GM10248 (cell line): ENCODE data around the gene UBN2.

ENCODE experiments used
- CTCF ChIA-PET: fragments of 300-600 bp; sonication (Branson Sonifier 250); formaldehyde crosslinking; extraction: SDS; loops from one replicate; lab custom pipeline; 2021; ENCODE audit warnings: antibody characterized with exemption; lab: Yijun Ruan, JAX
- POLR2A ChIA-PET: fragments of 350-650 bp; sonication (Branson Sonifier 250); formaldehyde crosslinking; extraction: SDS; loops from one replicate; lab custom pipeline; 2020; ENCODE audit warnings: antibody characterized with exemption; lab: Yijun Ruan, JAX
- DNase-seq: peaks from one replicate; pipeline ENCODE4 v3.0.0; 2012; ENCODE audit errors: extremely low spot score
- CTCF ChIP-seq: IDR thresholded peaks from 2 replicates; pipeline ENCODE4 v1.5.1; 2012; ENCODE audit warnings: mild to moderate bottlenecking, low read depth; ENCODE audit errors: extremely low read depth, missing control alignments, control extremely low read depth

The UBN2 gene

GRCh38 chr7:139354729-139355128 lies 123.7 kb downstream of the UBN2 start:
- no peak for TF ChIP-seq CTCF
- DNase-seq: no peak
- ChIA-PET POLR2A (no interaction called here), CTCF (interaction anchor here (0.6 to 2.4 kb wide), 6 partner anchors 9 to 80 kb away, joined by 3 to 14 read pairs (median 5); partner anchors contain the start of gene FMC1)

DNA sequence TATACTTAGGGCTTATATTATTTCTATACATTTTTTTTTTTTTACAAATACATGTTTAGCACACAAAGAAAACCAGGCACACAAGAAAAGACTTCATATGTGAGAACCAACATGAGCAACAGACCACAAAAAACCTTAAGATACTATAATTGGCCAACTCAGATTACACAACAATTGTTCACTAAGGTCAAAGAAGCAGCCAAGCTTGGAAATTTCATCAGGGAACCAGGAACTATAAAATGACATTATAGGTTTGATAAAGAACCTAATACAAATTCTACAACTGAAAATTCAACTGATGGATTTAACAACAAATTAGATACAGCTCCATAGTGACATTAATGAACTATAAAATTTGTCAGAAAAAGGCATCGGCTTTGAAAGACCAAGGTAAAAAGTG lies 124.3 kb downstream of the UBN2 start:
- TF ChIP-seq CTCF: no peak
- DNase-seq: no peak
- POLR2A ChIA-PET: interaction anchor here (0.8 to 1.0 kb wide), 2 partner anchors 11 to 15 kb away, joined by 3 to 4 read pairs; no protein-coding TSS in a partner anchor
- CTCF ChIA-PET: interaction anchor here (1.0 to 2.4 kb wide), 4 partner anchors 9 to 59 kb away, joined by 3 to 14 read pairs (median 4); no protein-coding TSS in a partner anchor
